PFSK-1 (cell line): ENCODE measurements around the gene RHEB.

Experiments used
- FOXP2 ChIP-seq: optimal IDR thresholded peaks from 2 replicates; pipeline ENCODE3; 2011; ENCODE audit warnings: borderline replicate concordance, control low read depth, inconsistent platforms; ENCODE audit not compliant: insufficient read depth; ENCODE audit errors: extremely low read length, extremely low read depth
- POLR2AphosphoS5 ChIP-seq: IDR thresholded peaks from 2 replicates; pipeline ENCODE4 v1.6.1; 2012; ENCODE audit warnings: low read depth, mild to moderate bottlenecking, control low read depth, low read length, moderate library complexity
- REST ChIP-seq, 2 experiments: IDR thresholded peaks; 2 replicates each; pipeline versions ENCODE4 v1.6.1 to v1.8.0; 2011 to 2012; ENCODE audit warnings: low read depth in 2 of 2, low read length in 2 of 2, control low read depth in 1 of 2, inconsistent platforms in 1 of 2, mild to moderate bottlenecking in 1 of 2, moderate library complexity in 1 of 2; ENCODE audit not compliant: insufficient read depth in 1 of 2
- SIN3A ChIP-seq: IDR thresholded peaks from 2 replicates; pipeline ENCODE4 v1.6.1; 2012; ENCODE audit warnings: mild to moderate bottlenecking, low read length, moderate library complexity, borderline replicate concordance; ENCODE audit not compliant: insufficient read depth
- TAF1 ChIP-seq: IDR thresholded peaks from 2 replicates; pipeline ENCODE4 v1.6.1; 2012; ENCODE audit warnings: low read length, control low read depth, borderline replicate concordance; ENCODE audit not compliant: insufficient read depth

RHEB gene

DNA sequence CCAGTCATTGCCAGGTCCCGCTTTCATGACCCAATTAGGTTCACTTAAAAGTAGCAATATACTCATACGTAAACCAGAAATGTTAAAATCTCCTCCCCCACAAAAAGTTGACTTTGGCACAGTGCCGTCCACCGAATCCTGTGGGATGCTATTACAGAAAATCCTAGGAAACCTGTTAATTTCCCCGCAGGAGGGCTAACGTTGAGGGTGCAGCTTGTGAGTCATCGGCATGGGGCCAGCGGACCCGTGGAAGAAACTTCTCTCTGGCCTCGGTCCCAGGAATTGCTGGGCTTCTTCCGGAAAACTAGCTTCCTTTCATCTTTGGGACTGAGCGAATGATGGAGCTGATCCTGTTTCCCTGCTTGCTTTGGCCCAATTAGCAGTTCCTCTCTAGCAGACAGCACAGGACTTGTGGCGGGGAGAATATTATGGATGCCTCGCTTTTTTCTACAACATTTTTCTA, 93.2 kb downstream of the RHEB start:
- peak; percentile 14 for TF ChIP-seq FOXP2
- TF ChIP-seq REST (IDR thresholded peaks at IDR 0.05; ENCODE audit: insufficient read depth in 1 of 2, low read depth in 2 of 2, low read length in 2 of 2), result 0 out of 4 replicates have a peak, but pooled peaks of 1 of the 2 experiments have one; percentile 28
- no peak for TF ChIP-seq POLR2AphosphoS5

DNA sequence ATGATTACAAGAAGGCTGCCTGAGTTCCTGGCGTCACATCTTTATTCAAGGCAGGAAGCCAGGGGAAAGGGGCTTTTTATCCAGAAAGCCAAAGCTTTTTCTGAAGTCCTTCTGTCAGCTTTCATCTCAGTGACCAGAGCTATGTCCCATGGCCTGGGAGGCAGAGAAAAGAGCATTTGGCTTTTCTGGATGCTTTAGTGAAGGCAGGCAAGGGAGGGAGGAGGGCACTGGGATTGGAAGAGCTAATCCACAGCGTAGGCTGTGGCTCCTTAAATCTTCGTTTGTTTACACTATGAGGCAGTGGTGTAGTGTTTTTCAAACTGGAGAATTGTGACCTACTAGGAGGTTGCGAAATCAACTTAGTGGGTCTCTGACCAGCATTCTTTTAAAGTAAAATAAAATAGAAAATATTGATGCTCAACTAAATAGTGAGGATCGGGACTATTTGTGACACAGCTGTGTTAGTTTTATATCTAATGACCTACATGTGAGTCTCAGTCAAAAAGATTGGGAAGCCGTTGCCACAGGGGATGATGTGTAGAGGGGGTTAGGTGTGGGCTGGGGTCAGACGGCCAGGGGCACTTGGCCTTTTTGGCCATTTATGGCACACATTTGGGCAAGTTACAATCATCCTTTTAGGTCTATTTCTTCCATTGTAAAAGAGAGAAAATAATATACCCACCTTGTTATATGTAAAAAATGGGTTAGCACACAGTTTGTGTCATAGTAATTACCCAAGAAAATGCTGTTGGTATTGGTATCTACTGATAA, 93.8 kb downstream of the RHEB start:
- TF ChIP-seq TAF1 (no peak), SIN3A (no peak), REST (IDR thresholded peaks at IDR 0.05; ENCODE audit: insufficient read depth in 1 of 2, low read depth in 2 of 2, low read length in 2 of 2) (no peak), POLR2AphosphoS5 (no peak), FOXP2 (no peak)

GRCh38 chr7:151424799-151425198, 94.9 kb downstream of the RHEB start:
- TF ChIP-seq REST (IDR thresholded peaks at IDR 0.05; ENCODE audit: insufficient read depth in 1 of 2, low read depth in 2 of 2, low read length in 2 of 2) (no peak), POLR2AphosphoS5 (no peak), FOXP2 (no peak), SIN3A (no peak), TAF1 (no peak)

- TF ChIP-seq REST (IDR thresholded peaks at IDR 0.05; ENCODE audit: insufficient read depth in 1 of 2, low read depth in 2 of 2, low read length in 2 of 2) (no peak), SIN3A (no peak), TAF1 (no peak)
Measured at GRCh38 chr7:151423936-151424335, 95.8 kb downstream of the RHEB start.

DNA sequence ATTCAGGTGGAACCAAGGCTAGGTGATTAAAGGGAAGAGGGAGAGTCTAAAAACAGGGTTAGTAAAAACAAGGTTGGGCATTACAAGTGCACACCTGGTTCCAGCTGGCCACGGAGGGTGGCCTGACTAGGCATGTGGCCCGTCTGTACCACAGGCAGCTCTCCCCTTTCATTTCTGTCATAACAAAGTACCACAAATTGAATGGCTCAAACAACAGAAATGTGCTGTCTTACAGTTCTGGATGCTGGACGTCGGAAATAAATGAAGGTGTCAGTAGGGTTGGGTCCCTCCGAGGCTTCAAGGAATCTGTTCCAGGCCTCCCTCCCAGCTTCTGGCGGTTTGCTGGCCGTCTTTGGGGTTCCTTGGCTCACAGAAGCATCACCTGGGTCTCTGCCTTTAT, 96.5 kb downstream of the RHEB start:
- TF ChIP-seq TAF1, result no peak
- no peak for TF ChIP-seq FOXP2
- TF ChIP-seq POLR2AphosphoS5, result no peak
- TF ChIP-seq SIN3A, result no peak
- no peak for TF ChIP-seq REST (IDR thresholded peaks at IDR 0.05; ENCODE audit: insufficient read depth in 1 of 2, low read depth in 2 of 2, low read length in 2 of 2)
